ENCODE measurements around the gene PHLDB2. TPM values are rescaled to one million over a fixed set of nuclear protein-coding genes. Genes with fewer than 3 reads are reported as not detected.
"Not testable (repeated sequence)": the region's sequence is repeated elsewhere in the genome, so short reads cannot be mapped to it uniquely, and the experiment has no call there.

PHLDB2 gene
- total RNA-seq, result 2.8 and 3.4 TPM in 2 replicates

DNA sequence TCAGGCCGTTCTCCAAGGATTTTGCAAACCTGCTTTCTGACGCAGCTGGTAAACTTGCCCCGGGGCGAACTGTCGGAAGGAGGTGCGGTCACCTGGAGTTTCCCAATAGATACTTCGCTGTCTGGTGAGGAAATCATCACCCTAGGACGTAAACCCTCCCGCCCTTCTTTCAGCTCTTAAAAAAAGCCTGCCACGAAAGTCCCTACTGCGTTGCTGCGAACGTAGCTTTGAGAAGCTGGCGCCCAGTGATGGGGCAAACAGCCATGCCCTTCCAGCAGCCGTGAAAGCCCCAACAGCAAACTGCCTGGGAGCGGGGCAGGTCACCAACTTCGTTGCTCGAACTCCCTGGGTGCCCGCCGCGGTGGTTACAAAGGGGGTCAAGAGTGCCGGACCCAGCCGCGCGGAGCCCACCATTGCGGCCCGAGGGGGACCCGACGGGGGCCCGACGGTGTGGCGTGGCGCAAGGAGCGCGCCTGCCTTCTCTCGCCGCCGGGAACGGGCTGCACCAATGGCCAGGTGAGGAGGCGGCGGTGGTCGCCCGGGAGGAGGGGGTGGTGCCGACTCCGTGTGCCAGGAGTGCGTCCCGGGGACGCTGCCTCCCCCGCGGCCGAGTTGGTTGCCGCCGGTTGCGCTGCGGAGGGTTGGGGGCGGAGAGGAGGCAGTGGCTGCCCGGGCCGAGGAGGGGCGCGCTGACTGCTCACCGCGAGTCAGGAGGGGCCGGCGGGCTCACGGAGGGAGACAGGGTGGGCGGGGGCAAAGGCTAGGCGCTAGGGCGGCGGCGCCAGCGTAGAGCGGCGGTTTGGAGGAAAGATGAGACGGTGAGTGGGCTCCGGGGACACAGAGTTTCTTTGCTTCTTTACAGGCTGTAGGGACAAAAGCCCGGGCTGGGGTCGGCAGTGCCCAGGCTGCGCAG lies at the start of gene PHLDB2:
Gene PHLDB2 (plus strand): TSS at position 205 of the 913 bp plus-strand sequence. CDS start 24,813 bp downstream, outside the sequence.
- intact Hi-C loops (cut with micrococcal nuclease), result loop anchor here (10.0 kb wide), 1 partner anchor 785 kb away; the partner anchor contains the start of gene NECTIN3

DNA sequence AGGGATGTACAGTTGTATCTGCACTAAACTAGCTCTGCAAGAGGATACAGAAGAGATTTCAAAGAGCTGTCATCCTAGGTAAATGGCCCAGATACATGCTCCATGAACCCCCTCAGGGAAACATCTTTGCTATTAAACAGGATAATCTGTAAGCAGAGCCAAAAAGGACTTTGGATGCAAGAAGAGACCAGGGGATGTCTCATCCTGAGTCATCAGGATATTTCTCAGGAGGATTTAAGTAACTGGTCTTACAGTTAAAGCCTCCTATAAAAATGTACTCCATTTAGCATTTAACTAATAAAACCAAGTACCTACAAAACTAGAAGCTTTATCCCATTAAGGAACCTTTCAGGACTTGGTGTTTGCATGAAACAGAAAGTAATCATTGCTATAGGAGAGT lies 48.2 kb upstream of the PHLDB2 start:
- intact Hi-C loops (cut with micrococcal nuclease), result no loop called here

GRCh38 chr3:111811811-111812210 lies 47.3 kb upstream of the PHLDB2 start:
- intact Hi-C loops (cut with micrococcal nuclease), result no loop called here

- intact Hi-C loops (cut with micrococcal nuclease), result no loop called here
These were observed 46.4 kb upstream of the PHLDB2 start for GRCh38 chr3:111812701-111813100.

- intact Hi-C loops (cut with micrococcal nuclease), result no loop called here
These were observed 45.6 kb upstream of the PHLDB2 start for GRCh38 chr3:111813441-111813840.

- intact Hi-C loops (cut with micrococcal nuclease), result no loop called here
These were observed 45.1 kb upstream of the PHLDB2 start for GRCh38 chr3:111813979-111814378.

DNA sequence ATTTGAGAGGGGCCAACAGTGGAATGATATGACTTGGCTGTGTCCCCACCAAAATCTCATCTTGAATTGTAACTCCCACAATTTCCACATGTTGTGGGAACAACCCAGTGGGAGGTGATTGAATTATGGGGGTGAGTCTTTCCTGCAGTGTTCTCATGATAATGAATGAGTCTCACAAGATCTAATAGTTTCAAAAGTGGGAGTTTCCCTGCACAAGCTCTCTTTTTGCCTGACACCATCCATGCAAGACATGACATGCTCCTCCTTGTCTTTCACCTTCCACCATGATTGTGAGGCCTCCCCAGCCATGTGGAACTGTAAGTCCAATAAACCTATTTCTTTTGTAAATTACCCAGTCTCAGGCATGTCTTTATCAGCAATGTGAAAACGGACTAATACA lies 42.3 kb upstream of the PHLDB2 start:
- intact Hi-C loops (cut with micrococcal nuclease), result not testable (repeated sequence)

DNA sequence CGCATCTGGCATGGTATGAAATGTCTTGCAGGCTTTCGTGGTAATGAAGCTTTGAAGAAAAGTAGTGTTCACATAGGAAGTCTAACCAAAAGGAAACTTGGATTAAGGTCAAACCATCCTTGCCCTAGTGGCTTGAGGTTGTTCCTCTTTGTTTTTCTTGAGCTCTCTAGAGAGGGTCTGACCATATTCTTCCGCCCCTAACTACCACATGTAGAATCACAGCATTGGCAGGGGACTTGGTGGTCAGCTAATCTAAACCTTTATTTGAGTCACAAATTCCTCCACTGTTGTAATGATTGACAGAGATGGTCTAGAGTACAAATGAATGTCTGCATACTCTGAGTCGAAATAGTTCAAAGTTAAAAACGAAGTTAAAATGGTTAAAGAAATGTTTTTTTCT lies 39.1 kb upstream of the PHLDB2 start:
- intact Hi-C loops (cut with micrococcal nuclease), result no loop called here

GRCh38 chr3:111820651-111821050 lies 38.4 kb upstream of the PHLDB2 start:
- intact Hi-C loops (cut with micrococcal nuclease), result no loop called here

DNA sequence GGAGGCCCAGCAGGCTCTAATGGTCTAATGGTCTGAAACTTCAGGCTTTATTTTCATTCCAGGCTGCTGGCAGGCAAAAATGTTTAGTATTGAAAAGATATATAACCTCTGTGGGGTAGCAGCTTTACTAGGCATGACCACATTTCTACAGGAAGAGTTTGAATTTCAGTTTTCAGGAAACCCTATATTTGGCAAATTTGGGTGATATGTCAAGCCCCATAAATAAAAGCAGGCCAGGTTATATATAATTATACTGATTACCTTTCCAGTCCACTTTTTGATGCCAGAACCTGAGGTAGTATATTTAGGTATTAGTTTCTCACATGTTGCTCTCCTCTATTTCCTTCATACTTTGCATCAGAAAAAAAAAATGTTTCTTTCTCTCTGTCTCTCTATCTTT lies 37.2 kb upstream of the PHLDB2 start:
- intact Hi-C loops (cut with micrococcal nuclease), result no loop called here

- intact Hi-C loops (cut with micrococcal nuclease), result no loop called here
These were observed 36.3 kb upstream of the PHLDB2 start for GRCh38 chr3:111822804-111823203.

DNA sequence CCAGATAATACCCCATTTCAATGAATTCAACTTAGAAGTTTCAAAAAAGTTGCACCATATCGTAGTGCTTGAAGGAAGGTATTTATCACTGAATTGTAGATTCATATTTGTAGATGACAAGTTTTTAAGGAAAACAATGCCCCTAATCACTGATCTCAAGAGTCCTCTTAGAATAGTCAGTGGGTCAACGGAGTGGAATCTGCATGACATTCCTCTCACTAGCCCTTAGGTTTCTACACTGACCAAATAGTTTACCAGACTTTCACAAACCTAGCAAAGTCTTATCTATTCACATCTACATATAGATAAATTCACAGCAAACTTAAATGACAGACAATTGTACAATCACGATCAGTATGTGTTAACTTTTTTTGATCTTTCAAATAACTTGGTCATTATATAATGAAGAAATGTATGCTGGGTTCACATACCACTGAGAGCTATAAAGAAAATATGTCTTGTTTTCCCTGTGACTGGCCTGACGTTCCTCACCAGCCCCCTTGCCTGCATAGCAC lies 35.7 kb upstream of the PHLDB2 start:
- intact Hi-C loops (cut with micrococcal nuclease), result no loop called here

GRCh38 chr3:111824351-111824750 lies 34.7 kb upstream of the PHLDB2 start:
- intact Hi-C loops (cut with micrococcal nuclease), result no loop called here

DNA sequence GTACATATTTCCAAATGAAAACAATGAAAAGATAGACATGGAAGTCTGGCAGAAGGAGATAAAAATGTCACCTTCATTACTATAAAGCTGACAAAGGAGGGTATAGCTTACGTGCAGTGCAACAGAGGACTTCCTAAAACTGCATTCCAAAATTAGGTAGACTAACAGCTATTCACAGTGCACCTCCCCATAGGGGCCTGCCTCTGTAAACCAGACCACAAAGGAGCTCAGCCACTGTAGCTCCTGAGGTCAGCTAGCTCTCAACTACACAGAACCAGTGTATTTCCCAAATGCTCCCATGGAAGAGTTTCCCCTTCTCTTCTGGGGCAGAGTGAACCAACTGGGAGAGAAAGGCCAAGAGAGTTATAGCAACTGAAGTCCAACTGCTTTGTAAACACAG lies 31.2 kb upstream of the PHLDB2 start:
- intact Hi-C loops (cut with micrococcal nuclease), result no loop called here

DNA sequence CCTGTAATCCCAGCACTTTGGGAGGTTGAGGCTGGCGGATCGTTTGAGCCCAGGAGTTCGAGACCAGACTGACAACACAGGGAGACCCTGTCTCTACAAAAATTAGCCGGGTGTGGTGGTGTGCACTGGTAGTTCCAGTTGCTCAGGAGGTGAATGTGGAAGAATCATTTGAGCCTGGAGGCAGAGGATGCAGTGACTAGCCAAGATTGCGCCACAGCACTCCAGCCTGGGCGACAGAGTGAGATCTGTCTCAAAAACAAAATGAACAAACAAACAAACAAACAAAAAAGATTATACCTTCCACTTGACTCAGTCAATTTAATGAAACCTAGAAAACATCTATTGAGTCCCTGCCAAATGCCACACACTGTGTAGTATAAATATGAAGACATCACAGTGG lies 30.5 kb upstream of the PHLDB2 start:
- intact Hi-C loops (cut with micrococcal nuclease), result no loop called here

- intact Hi-C loops (cut with micrococcal nuclease), result no loop called here
These were observed 30.0 kb upstream of the PHLDB2 start for GRCh38 chr3:111829023-111829422.

DNA sequence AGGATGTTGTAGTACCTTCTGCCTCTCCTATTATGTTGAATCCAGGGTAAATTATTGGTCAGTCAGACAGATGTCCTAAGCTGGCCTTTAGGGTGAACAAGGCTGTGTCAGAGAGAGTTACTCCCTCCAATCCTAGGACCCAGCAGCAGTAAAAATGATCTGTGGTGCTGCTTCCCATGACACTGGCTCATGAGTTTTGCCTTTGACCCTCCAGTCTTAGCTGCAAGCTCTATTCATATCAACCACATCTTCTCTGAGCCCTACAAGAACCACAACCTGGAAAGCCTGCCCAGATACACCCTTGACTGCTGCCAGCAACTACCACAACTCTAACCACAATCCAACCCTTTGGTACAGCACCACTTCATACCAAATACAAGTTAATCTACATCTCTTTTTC lies 27.2 kb upstream of the PHLDB2 start:
- intact Hi-C loops (cut with micrococcal nuclease), result loop anchor here (2.0 kb wide), 1 partner anchor 29 kb away; no protein-coding TSS in a partner anchor

GRCh38 chr3:111837112-111837511 lies 22.0 kb upstream of the PHLDB2 start:
- intact Hi-C loops (cut with micrococcal nuclease), result no loop called here

- intact Hi-C loops (cut with micrococcal nuclease), result no loop called here
These were observed 20.9 kb upstream of the PHLDB2 start for GRCh38 chr3:111838133-111838532.

DNA sequence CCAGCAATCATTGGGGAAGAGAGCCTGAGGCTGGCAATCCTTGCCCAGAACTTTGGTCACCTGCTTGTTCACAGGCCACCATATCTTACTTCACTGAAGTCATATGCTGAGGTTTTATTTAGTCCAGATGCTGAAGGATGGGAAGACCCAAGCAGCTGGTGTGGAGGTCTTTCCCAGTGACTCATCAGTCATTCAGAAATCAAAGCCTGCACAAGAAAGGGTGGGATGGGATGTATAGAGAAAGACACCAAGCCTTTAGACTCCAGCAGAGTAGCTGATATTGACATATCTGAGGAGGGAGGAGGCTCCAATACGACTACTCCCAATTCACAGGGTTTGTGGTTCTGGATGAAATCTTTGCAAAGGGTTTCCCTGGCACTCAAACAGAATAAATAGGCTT lies 13.0 kb upstream of the PHLDB2 start:
- intact Hi-C loops (cut with micrococcal nuclease), result no loop called here

DNA sequence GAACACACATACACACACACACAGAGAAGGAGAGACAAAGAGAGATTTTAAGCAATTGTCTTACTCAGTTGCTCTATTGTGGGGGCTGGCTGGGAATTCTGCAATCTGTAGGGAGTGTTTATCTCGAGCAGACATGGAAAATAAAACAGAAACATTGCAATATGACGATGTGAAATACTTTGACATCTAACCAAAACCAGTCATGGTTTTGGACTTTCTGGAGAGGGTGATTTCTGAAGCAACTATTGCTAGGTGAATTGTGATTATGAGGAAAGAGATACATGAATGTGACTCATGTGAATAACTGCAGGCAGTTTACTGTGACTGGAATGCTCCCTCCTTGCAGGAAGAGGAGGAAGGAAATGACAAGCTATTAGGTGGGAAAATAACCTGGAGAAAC lies 12.3 kb upstream of the PHLDB2 start:
- intact Hi-C loops (cut with micrococcal nuclease), result no loop called here

- intact Hi-C loops (cut with micrococcal nuclease), result no loop called here
These were observed 10.8 kb upstream of the PHLDB2 start for GRCh38 chr3:111848283-111848682.

- intact Hi-C loops (cut with micrococcal nuclease), result no loop called here
These were observed 10.3 kb upstream of the PHLDB2 start for GRCh38 chr3:111848778-111849177.

All from T-helper 1 cell treated with Interleukin-12 subunit alpha and Interleukin-12 subunit beta and Interleukin-4 antibody, amounts not matched to agents 30 ng/mL and 1 ng/mL, for 36 hours (primary cell).